Small intestine (tissue), 16 donors: Measurements from ENCODE around the gene APOL4. TPM values are rescaled to one million over a fixed set of nuclear protein-coding genes. Genes with fewer than 3 reads are reported as not detected.
"Not testable (repeated sequence)": the region's sequence is repeated elsewhere in the genome, so short reads cannot be mapped to it uniquely, and the experiment has no call there.

Source experiments
- DNase-seq, 2 donors: peaks; one replicate each; pipeline versions ENCODE4 v3.0.0 to v3.0.0-alpha.2; 2013
- FAIRE-seq: peaks from 2 replicates; lab custom pipeline; 2012; peaks lifted over from hg19 to GRCh38; lab: Jason Lieb, UNC
- H3K27ac ChIP-seq, 3 donors: one replicate each; pipeline ENCODE4 v1.5.1; 2013; ENCODE audit warnings: low read length in 2 of 3, mild to moderate bottlenecking in 2 of 3, control low read depth in 1 of 3, inconsistent platforms in 1 of 3, low read depth in 1 of 3, moderate library complexity in 1 of 3
- H3K27me3 ChIP-seq, 3 donors: one replicate each; pipeline ENCODE4 v1.6.1; 2013; ENCODE audit warnings: low read length in 3 of 3, inconsistent platforms in 1 of 3; ENCODE audit not compliant: control insufficient read depth in 3 of 3, insufficient read depth in 3 of 3
- H3K36me3 ChIP-seq, 3 donors: one replicate each; pipeline ENCODE4 v1.6.1; 2013; ENCODE audit warnings: low read length in 3 of 3, inconsistent platforms in 1 of 3, low read depth in 1 of 3, mild to moderate bottlenecking in 1 of 3, moderate library complexity in 1 of 3; ENCODE audit not compliant: control insufficient read depth in 3 of 3, insufficient read depth in 2 of 3
- H3K4me1 ChIP-seq, 3 donors: one replicate each; pipeline ENCODE4 v1.6.1; 2013; ENCODE audit warnings: low read length in 2 of 3, inconsistent platforms in 1 of 3, low read depth in 1 of 3, mild to moderate bottlenecking in 1 of 3, moderate library complexity in 1 of 3; ENCODE audit not compliant: control insufficient read depth in 3 of 3, insufficient read depth in 2 of 3
- H3K4me3 ChIP-seq, 3 donors: one replicate each; pipeline ENCODE4 v1.5.1; 2013; ENCODE audit warnings: low read length in 3 of 3, control low read depth in 1 of 3, inconsistent platforms in 1 of 3, low read depth in 1 of 3, mild to moderate bottlenecking in 1 of 3, moderate library complexity in 1 of 3
- H3K9me3 ChIP-seq, 2 donors: one replicate each; pipeline ENCODE4 v1.6.1; 2013; ENCODE audit warnings: low read depth in 1 of 2, low read length in 1 of 2; ENCODE audit not compliant: control insufficient read depth in 2 of 2, insufficient read depth in 1 of 2
- WGBS, 3 donors: extraction: QIAGEN DNeasy Blood & Tissue Kit; methylation state at CpG; one replicate each; pipeline ENCODE4 v1.1.7; 2013; 5-methylcytosine and 5-hydroxymethylcytosine counted together
- long read RNA-seq, 10 donors: transcript quantifications; one replicate each; lab custom pipeline, GENCODE V29; 2026
- polyA plus RNA-seq, 4 donors: library from polyadenylated mRNA; stranded (reverse) in 3 of 4; unstranded in 1 of 4; fragments of 200-250 nt in 3 of 4; fragments of 120-200 nt in 1 of 4; gene quantifications; one replicate each; pipeline versions ENCODE4 v1.2.1 to v1.2.3, GENCODE V29; 2013
- donor health status: healthy with polysubstance abuse.
- donor health status: control.
- donor health status: control.
- donor health status: Bipolar disorder and iron deficiency.
- donor health status: healthy.

APOL4 gene, protein sequence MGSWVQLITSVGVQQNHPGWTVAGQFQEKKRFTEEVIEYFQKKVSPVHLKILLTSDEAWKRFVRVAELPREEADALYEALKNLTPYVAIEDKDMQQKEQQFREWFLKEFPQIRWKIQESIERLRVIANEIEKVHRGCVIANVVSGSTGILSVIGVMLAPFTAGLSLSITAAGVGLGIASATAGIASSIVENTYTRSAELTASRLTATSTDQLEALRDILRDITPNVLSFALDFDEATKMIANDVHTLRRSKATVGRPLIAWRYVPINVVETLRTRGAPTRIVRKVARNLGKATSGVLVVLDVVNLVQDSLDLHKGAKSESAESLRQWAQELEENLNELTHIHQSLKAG
- 10 to 100 TPM in 2 of 4 donors, 1 to 10 TPM in 2; 6.6 to 12.8 (median 9.6) TPM for polyA plus RNA-seq
- long read RNA-seq, donor 1, result 0 reads
- long read RNA-seq, donor 2, result 0 reads
- long read RNA-seq, donor 3, partial matches to known transcripts, result 0 of 1 reads
- long read RNA-seq, donor 3, other reads (novel, unspliced or antisense), result 0 of 1 reads
- long read RNA-seq, donor 4, result 0 reads
- long read RNA-seq, donor 5, result 0 reads
- long read RNA-seq, donor 6, result 0 reads
- long read RNA-seq, donor 7, result 0 reads
- long read RNA-seq, donor 8, result 0 reads
- long read RNA-seq, donor 9, result 0 reads
- long read RNA-seq, donor 10, result 0 reads

DNA sequence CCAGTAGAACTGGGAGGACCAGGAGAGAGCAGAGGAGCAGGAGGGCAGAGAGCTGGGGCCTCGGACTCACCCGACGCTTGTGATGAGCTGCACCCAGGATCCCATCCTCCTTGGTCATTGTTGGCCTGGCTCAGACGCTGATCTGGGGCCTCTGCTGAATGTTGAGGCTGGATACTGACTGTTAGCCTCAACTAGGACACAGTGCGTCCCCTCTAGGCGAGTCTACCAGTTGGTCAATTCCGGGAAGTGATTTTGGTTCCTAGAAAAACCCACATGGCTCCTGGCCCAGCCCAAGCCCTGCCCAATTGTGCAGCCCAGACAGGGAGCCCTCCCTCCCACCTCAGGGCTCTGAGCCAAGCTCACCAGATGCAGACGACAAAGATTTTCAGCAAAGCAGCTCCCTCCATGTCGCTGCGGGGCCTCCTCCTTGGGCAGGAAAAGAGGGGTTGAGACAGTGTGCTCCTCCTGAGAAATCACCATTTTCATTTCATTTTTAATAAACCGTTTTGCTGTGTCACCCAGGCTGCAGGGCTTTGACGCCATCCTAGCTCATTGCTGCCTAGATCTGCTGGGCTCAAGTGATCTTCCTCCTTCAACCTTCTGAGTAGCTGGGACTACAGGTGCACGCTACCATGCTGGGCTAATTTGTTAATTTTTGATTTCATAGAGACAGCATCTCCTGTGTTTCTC lies at the start of gene APOL4:
Gene APOL4 (minus strand): TSS at position 180 of the 690 bp plus-strand sequence. CDS start 75 bp downstream, at position 105.
- peak within 1 kb of the TSS in 1 of 3 donors; percentile 11 for H3K4me3 ChIP-seq
- peak in 1 of 2 donors; percentile 55 for DNase-seq
- H3K9me3 ChIP-seq, result no peaks in the 10 kb centered on the region
- peak within 1 kb of the TSS in 2 of 3 donors; percentile 46 to 88 for H3K27ac ChIP-seq
- WGBS, 3 donors, result 35 to 64% (median 60%) methylated on average over 13 of the region's 13 CpGs
- no peak for FAIRE-seq
- no peaks in the 10 kb centered on the region for H3K27me3 ChIP-seq
- peaks cover 0 to 40% (median 4%) of the 10 kb centered on the region in 3 donors for H3K4me1 ChIP-seq
- peaks cover 0 to 10% (median 0%) of the 10 kb centered on the region in 3 donors for H3K36me3 ChIP-seq

DNA sequence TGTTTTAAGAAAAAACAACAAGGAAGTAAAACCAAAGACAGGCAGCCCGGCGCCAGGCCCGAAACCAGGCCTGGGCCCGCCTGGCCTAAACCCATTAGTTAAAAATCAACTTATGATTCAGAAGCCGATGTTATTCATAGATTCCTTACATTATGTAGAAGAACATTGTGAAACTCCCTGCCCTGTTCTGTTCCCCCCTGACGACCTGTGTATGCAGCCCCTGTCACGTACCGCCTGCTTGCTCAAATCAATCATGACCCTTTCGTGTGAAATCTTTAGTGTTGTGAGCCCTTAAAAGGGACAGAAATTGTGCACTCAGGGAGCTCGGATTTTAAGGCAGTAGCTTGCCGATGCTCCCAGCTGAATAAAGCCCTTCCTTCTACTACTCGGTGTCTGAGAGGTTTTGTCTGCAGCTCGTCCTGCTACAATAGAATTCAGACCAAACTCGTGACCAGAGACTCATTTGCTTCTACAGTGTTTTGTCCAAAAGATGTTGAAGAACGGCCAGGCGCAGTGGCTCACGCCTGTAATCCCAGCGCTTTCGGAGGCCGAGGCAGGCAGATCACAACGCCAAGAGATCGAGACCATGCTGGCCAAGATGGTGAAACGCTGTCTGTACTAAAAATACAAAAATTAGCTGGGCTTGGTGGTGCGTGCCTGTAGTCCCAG lies 48.8 kb upstream of the APOL4 start:
- DNase-seq, FAIRE-seq, H3K36me3 ChIP-seq, H3K4me3 ChIP-seq, H3K27me3 ChIP-seq, H3K27ac ChIP-seq: not testable (repeated sequence)
- H3K9me3 ChIP-seq, result peaks cover 0 to 10% of the 10 kb centered on the region in 2 donors
- 86 to 89% (median 89%) methylated on average over 24 of the region's 24 CpGs for WGBS, 3 donors
- peaks cover 5 to 22% (median 7%) of the 10 kb centered on the region in 3 donors for H3K4me1 ChIP-seq

DNA sequence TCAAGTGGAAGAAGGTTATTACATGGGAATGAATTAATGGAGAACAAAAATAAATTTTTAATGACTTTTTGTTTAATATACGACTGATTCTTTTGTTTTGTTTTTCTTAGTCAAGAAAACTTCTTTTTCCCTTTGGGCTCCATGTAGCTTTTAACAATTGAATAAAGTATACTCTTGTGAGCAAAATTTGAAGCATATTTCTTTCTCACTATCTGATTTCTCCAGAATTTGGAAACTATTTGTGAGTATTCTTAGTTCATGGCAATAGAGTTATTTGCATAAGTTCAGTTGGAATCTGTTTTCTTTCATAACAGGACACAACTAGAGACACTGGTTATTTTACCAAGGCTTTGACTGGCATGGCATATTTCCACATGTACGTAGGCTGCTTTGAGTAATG lies 47.6 kb upstream of the APOL4 start:
- Histone ChIP-seq H3K27me3 (no peaks in the 10 kb centered on the region), H3K4me3 (no peak overlapping the region), H3K9me3 (peaks cover 0 to 10% of the 10 kb centered on the region in 2 donors), H3K27ac (no peak overlapping the region), H3K36me3 (no peaks in the 10 kb centered on the region), H3K4me1 (peaks cover 3 to 17% (median 3%) of the 10 kb centered on the region in 3 donors)
- FAIRE-seq, result no peak
- DNase-seq, result no peak
- WGBS, 3 donors, result 94 to 99% (median 95%) methylated on average over 2 of the region's 2 CpGs

DNA sequence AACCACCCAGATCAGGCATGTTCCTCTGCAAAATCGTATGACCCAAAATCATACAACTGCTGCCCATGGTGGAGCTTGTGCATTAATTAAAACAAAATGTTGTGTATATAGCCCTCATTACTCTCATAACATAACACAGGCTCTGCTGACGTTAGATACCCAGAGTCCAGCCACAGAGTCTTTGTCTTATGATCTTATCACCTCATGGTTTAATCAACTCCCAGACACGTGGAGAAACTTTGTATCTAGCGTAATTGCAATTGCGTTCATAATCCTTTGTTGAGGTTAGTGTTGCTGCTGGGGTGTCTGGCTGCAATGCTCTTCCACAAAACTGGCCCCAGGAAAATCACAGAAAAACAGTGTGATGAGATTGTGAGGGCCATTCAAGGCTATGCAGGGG lies 46.3 kb upstream of the APOL4 start:
- FAIRE-seq (no peak), DNase-seq (peak in 1 of 2 donors; percentile 20)
- H3K4me1 ChIP-seq, result peaks cover 3 to 9% (median 3%) of the 10 kb centered on the region in 3 donors
- H3K27me3 ChIP-seq, result no peaks in the 10 kb centered on the region
- no peaks in the 10 kb centered on the region for H3K36me3 ChIP-seq
- 53 to 87% (median 58%) methylated on average over 5 of the region's 5 CpGs for WGBS, 3 donors
- H3K4me3 ChIP-seq, result no peak overlapping the region
- no peak overlapping the region for H3K27ac ChIP-seq
- peaks cover 0 to 14% of the 10 kb centered on the region in 2 donors for H3K9me3 ChIP-seq

DNA sequence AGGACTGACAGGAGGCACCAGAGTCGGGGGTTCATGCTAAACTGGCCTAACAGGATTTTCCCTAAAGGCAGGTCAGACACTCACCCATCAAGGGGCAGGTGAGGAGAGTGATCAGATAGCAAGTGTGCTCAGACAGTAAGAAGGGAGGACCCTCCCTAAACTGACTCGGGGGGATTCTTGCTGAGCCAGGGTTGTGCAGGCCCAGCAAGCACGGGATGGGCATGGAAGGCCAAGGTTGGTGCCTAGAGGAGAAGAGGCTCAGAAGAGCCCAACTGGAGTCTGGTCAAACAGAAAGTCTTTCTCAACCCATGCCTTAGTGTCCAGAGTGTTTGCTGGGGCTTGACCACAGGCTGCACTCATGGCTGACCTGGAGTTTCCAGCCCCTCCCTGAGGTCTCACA lies 45.1 kb upstream of the APOL4 start:
- no peaks in the 10 kb centered on the region for H3K4me1 ChIP-seq
- no peak overlapping the region for H3K27ac ChIP-seq
- H3K4me3 ChIP-seq, result no peak overlapping the region
- H3K9me3 ChIP-seq, result peaks cover 0 to 14% of the 10 kb centered on the region in 2 donors
- H3K36me3 ChIP-seq, result no peaks in the 10 kb centered on the region
- 63 to 82% (median 77%) methylated on average over 3 of the region's 3 CpGs for WGBS, 3 donors
- no peak for FAIRE-seq
- DNase-seq, result no peak
- no peaks in the 10 kb centered on the region for H3K27me3 ChIP-seq

DNA sequence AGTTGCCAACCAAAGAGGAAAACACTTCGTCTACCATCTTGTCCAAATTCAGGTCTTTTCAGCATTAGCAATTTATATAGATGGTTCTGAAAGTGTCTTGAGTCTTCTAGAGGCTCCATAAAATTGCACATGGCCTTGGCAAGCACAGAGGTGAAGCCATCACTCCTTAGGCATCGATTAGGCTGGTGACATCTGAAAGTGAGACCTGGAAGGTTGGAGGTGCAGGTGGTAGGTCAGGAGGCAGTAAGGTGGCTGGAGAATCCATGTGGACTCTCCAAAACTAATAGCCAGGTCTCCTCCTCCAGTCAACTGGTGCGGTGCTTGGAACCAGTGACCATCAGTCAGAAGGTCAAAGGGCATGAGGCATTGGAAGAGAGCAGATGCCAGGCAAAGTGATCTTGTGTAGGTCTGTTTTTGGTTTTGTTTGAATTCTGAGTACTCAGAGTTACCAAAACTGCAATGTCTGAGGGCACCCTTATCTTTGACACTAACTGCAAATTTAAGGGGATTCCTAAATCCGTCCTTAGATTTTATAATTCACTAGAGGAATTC lies 44.3 kb upstream of the APOL4 start:
- Histone ChIP-seq H3K27ac (no peak overlapping the region), H3K27me3 (no peaks in the 10 kb centered on the region), H3K4me3 (no peak overlapping the region), H3K4me1 (no peaks in the 10 kb centered on the region), H3K9me3 (peaks cover 0 to 14% of the 10 kb centered on the region in 2 donors), H3K36me3 (no peaks in the 10 kb centered on the region)
- WGBS, 3 donors, result 67 to 91% (median 68%) methylated on average over 4 of the region's 4 CpGs
- DNase-seq (no peak), FAIRE-seq (no peak)

DNA sequence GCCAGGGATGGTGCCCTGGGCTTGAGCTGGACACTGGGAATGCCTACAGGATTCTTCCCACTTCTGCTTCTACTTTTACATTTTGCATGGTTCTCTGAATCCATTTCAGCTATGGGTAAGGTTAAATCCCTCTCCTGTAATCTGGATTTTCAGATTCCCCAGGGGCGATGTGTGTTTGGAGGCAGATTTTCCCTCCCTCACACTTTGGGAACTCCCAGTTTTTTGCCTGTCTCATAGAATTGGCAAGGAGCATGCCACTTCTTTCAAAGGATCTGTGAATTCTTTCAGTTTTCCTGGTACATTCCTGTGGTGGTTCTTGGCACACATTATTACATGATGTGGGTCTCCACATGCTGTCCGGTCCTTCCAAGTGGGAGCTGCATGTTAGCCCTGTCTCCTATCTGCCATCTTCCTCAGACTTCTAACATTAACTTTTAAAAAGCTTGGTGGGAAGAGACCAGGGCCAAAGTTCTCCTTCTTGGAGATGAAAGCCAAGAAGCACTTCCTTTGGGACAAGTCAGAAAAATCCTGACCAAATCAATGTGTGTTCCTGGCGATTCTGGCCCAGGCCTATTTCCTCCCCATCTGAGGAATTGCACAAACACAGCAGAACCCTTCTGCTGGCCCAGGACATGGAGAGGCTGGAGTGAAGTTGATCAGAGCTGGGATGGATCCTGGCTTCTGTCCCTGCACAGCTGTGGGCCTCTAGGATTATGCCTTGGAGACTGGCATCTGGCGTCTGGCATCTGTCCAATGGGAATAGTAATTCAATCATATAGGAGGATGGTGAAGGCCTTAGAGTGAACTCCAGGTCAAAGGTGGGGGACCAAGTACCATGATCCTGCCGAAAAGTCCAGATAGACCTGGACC lies 43.1 kb upstream of the APOL4 start:
- no peak for FAIRE-seq
- H3K4me3 ChIP-seq, result no peak overlapping the region
- peaks cover 0 to 14% of the 10 kb centered on the region in 2 donors for H3K9me3 ChIP-seq
- DNase-seq, result no peak
- no peaks in the 10 kb centered on the region for H3K36me3 ChIP-seq
- no peaks in the 10 kb centered on the region for H3K27me3 ChIP-seq
- peaks cover 0 to 3% (median 0%) of the 10 kb centered on the region in 3 donors for H3K4me1 ChIP-seq
- 76 to 87% (median 85%) methylated on average over 5 of the region's 5 CpGs for WGBS, 3 donors
- peak overlapping the region in 1 of 3 donors; percentile 19 for H3K27ac ChIP-seq
